ENCODE measurements around the gene SPAG8.
A peak's percentile ranks its signal among the peaks of the same experiment; 100 is the strongest.

GRCh38 chr9:35812025-35812602 is at the start of gene SPAG8:
- TF ChIP-seq CTCF (IDR thresholded peaks at IDR 0.05) (peak in 1 of 12 donors; percentile 7), POLR2A (IDR thresholded peaks at IDR 0.05) (peak in 1 of 2 donors; percentile 53)
